DMS153 (cell line): ENCODE data around the gene NCLN.
"Not testable (repeated sequence)": the region's sequence is repeated elsewhere in the genome, so short reads cannot be mapped to it uniquely, and the experiment has no call there.

Experiments used
- DNase-seq: peaks from one replicate; lab custom pipeline; 2025; lab: John Stamatoyannopoulos, UW

Gene NCLN

DNA sequence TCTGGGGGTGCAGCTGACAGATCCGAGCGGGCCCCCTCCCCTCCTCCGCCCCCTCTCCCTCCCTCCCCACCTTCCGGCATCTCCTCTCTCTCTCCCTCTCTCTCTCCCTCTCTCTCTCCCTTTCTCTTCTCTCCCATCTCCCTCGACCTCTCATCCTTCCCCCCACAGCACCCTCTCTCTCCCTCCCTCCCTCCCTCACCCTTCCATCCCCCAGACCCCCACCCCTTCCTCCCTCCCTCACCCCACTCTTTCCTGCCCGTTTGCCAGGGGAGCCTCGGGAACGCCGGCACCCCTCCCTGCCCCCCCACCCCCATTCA lies 39.4 kb downstream of the NCLN start:
- no peak for DNase-seq

DNA sequence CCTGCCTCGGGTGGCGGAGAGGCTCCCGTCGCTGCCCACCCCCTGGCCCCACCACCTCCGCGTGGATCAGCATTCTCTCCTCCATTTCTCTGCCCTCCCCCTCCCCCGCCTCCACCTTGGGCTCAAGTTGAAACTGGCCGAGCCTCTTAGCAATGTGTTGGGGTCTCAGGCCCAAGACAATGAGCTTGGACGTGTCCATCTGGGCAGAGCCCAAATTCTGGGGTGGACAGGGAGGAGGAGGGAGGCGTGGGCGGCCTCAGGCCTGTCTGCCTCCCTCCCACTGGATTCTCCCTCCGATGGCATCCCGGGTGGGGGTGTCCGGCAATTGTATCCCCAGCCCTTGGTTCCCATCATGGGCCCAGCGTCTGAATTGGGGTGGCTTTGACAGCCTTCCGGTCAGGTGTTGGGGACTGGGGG lies 40.0 kb downstream of the NCLN start:
- no peak for DNase-seq

GRCh38 chr19:3227054-3227626 lies 41.4 kb downstream of the NCLN start:
- no peak for DNase-seq

DNA sequence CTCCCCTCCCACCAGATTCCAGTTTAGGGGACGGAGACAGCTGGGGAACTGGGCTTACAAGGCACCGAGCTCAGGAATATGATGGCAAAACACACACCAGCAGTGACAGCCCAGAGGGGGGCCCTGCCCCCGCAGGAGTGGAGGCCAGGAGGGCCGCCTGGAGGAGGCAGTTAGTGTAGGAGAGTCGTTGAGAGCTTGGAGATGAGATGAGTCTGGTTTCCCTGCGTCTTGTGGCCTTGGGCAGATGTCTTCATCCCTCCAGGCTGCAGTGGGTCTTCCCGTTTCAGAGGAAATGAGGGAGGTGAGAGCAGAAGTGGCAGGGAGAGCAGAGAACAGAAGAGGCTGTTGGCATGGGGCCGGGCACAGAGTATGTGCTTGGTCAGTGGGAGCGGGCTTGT lies 43.6 kb downstream of the NCLN start:
- DNase-seq: no peak

DNA sequence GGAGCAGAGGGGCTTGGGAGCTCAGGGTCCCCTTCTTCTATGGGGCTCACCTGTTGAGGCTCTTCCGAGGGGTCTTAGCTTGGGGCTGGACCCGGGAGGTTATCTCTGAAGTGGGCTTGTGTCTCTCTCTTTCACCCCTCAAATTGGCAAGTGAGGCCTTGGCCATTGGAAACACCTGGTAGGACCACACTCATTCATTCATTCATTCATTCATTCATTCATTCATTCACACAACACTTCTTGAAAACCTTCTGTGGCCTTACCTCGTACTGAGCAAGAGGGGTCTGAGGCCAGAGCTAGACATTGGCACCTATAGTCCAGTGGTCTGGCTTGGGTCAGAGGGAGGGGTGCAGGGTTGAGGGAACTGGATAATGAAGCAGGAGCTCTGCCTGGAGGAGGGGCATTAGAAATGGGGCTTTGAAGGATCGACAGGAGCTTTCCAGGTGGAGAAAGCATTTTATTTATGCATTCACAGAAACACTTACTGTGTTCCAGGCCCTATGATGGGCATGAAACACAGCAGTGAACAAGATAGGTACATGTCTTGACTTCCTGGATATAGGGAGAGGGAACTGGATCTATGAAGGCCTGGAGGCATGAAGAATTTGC lies 44.3 kb downstream of the NCLN start:
- DNase-seq: no peak

DNA sequence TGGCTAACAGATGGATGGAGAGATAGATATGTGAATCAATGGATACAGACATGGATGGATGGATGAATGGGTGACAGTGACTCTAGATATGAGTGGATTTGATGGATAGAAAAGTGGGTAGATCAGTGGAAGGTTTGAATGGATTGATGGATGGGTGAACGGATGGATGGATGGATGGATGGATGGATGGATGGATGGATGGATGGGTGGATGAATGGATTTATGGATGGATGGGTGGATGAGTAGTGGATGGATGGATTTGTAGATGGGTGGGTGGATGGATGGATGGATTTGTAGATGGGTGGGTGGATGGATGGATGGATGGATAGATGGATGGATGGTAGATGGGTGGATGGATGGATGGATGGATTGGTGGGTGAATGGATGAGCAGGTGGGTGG lies 45.6 kb downstream of the NCLN start:
- no peak for DNase-seq

GRCh38 chr19:3233116-3233515 lies 47.4 kb downstream of the NCLN start:
- DNase-seq: no peak

DNA sequence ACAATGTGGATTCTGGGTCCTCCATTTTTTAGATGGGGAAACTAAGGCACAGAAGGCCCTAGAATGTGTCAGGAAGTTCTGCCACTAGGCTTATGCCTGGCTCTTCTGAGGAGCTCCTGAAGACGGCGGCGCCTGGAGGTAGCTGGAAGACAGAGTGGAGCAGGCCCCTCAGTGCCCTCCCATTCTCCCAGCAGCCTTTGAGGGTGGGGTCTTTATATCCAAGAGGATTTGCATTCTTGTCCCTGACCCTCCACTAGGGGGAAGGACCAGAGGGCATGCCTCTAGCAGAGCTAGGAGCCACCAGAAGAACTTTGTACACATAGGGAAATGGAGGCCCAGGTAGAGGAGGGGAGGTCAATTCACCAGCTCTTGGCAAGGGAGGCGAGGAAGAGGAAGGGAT lies 48.1 kb downstream of the NCLN start:
- DNase-seq: no peak

GRCh38 chr19:3234800-3235199 lies 49.1 kb downstream of the NCLN start:
- DNase-seq: no peak

GRCh38 chr19:3235604-3236003 lies 49.9 kb downstream of the NCLN start:
- not testable (repeated sequence) for DNase-seq

- DNase-seq: no peak
These were observed 50.5 kb downstream of the NCLN start for GRCh38 chr19:3236272-3236671.

DNA sequence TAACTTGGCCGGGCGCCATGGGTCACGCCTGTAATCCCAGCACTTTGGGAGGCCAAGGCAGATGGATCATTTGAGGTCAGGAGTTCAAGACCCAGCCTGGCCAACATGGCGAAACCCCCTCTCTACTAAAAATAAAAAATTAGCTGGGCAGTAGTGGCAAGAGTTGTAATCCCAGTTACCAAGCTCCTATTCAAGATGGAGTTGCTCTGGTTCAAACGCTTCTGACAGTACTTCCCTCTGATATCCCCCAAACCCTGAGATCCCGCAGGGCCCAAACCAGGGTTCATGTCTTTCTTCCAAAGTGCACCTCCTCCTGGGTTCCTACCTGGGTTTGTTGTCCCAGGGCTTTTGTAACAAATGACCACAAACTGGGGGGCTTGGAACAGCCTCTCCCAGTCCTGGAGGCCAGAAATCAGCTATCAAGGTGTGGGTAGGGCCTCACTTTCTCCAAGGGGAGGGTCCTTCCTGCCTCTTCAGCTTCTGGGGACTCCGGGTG lies 52.4 kb downstream of the NCLN start:
- DNase-seq: no peak

- DNase-seq: no peak
These were observed 53.6 kb downstream of the NCLN start for GRCh38 chr19:3239367-3239766.

- no peak for DNase-seq
These were observed 58.3 kb downstream of the NCLN start for GRCh38 chr19:3243819-3244700.

- DNase-seq: no peak
These were observed 59.3 kb downstream of the NCLN start for GRCh38 chr19:3245050-3245449.

GRCh38 chr19:3248728-3249326 lies 63.1 kb downstream of the NCLN start:
- DNase-seq: no peak

GRCh38 chr19:3249408-3249807 lies 63.7 kb downstream of the NCLN start:
- no peak for DNase-seq

DNA sequence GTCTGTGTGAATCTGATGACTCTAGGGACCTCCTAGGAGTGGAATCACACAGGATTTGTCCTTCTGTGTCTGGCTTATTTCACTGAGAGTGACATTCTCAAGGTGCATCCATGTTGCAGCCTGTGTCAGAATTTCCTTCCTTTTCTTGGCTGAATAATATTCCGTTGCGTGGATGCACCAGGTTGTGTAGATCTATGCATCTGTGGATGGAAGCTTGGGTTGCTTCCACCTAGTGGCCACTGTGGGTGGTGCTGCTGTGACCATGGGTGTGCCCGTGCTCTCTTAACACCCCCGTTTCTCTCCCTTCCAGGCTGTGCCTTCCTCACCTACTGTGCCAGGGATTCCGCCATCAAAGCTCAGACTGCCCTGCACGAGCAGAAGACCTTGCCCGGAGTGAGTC lies 64.9 kb downstream of the NCLN start:
- DNase-seq: no peak

- DNase-seq: no peak
These were observed 65.5 kb downstream of the NCLN start for GRCh38 chr19:3251229-3251628.

DNA sequence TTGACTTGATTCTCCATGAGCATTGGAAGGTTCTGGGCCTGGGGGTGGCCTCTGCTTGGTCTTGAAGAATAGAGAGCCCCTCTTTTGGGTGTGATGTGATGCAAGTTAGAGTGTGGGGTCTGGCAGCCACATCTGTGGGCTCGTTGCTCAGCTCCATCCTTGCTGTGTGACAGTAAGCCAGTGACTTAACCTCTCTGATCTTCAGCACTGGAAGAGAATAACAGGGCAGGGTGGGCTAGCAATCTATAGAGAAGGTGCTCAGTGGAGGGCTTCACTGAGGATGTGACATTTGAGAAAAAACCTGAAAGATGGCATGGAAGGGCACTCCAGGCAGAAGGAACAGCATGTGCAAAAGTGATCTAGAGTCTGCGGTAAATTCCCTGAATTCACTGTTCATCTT lies 66.9 kb downstream of the NCLN start:
- no peak for DNase-seq

- DNase-seq: no peak
These were observed 67.5 kb downstream of the NCLN start for GRCh38 chr19:3253270-3253669.

GRCh38 chr19:3254520-3254919 lies 68.8 kb downstream of the NCLN start:
- DNase-seq: no peak

GRCh38 chr19:3257071-3257470 lies 71.3 kb downstream of the NCLN start:
- DNase-seq: no peak
